ENCODE data around the gene DIPK1A. TPM values are rescaled to one million over a fixed set of nuclear protein-coding genes. Genes with fewer than 3 reads are reported as not detected.

The DIPK1A gene
- total RNA-seq, 1 experiment from 2014 or later: 1.0 TPM

DNA sequence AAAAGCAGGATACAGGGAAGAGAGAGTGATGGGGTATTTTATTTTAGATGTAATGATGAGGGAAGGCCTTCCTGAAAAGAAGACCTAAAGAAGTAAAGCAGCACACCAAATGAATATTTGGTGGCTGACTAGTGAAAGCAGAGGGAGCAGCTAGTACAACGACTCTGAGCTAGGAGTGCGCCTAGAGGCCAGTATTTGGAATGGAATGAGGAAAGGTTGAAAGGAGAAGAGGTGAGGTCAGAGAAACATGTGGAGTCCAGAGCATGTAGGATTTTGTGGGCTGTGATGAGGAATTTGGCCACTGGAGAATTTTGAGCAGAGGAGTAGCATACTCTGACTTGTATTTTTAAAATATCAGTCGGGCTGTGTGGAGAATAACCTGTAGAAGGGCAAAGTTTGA lies 141.2 kb downstream of the DIPK1A start:
- Histone ChIP-seq H3K4me1 (ENCODE audit: insufficient read depth, low read length) (peaks cover 18% of the 10 kb centered on the region), H3K9me3 (ENCODE audit: low read length) (no peaks in the 10 kb centered on the region), H3K9me2 (replicated peaks; ENCODE audit: low read length) (no peaks in the 10 kb centered on the region), H4K20me1 (ENCODE audit: low read length) (no peaks in the 10 kb centered on the region), H3F3A (ENCODE audit: low read length, unreplicated experiment) (no peaks in the 10 kb centered on the region), H3K79me2 (ENCODE audit: low read length) (no peaks in the 10 kb centered on the region), H2AFZ (ENCODE audit: low read length) (no peak overlapping the region), H3K36me3 (ENCODE audit: low read depth, low read length) (no peaks in the 10 kb centered on the region), H3K27me3 (ENCODE audit: low read length) (no peaks in the 10 kb centered on the region), H3K9ac (ENCODE audit: low read length) (no peak overlapping the region), H3K4me3 (ENCODE audit: low read length) (no peak overlapping the region), H3K4me2 (ENCODE audit: low read length) (no peak overlapping the region), H3K27ac (ENCODE audit: low read length) (no peak overlapping the region)
- POLR2A ChIA-PET (ENCODE audit: unreplicated experiment): no interaction called here
- intact Hi-C loops (cut with micrococcal nuclease): no loop called here
- no TSS peak for BruUV-seq (replicated peaks)
- ATAC-seq (peak; percentile 38; the same call in 1 of the 2 replicates), DNase-seq (no peak)
- CTCF ChIA-PET: no interaction called here
- no peak for TF ChIP-seq EZH2 (IDR thresholded peaks at IDR 0.05; ENCODE audit: low read length, unreplicated experiment)
- TF ChIP-seq, protein P1, sequence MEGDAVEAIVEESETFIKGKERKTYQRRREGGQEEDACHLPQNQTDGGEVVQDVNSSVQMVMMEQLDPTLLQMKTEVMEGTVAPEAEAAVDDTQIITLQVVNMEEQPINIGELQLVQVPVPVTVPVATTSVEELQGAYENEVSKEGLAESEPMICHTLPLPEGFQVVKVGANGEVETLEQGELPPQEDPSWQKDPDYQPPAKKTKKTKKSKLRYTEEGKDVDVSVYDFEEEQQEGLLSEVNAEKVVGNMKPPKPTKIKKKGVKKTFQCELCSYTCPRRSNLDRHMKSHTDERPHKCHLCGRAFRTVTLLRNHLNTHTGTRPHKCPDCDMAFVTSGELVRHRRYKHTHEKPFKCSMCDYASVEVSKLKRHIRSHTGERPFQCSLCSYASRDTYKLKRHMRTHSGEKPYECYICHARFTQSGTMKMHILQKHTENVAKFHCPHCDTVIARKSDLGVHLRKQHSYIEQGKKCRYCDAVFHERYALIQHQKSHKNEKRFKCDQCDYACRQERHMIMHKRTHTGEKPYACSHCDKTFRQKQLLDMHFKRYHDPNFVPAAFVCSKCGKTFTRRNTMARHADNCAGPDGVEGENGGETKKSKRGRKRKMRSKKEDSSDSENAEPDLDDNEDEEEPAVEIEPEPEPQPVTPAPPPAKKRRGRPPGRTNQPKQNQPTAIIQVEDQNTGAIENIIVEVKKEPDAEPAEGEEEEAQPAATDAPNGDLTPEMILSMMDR (conservative IDR thresholded peaks at IDR 0.05; ENCODE audit: low read depth, low read length): no peak
- TF ChIP-seq EZH2phosphoT487 (IDR thresholded peaks at IDR 0.05; ENCODE audit: borderline replicate concordance, low read length): no peak

- Histone ChIP-seq H4K20me1 (ENCODE audit: low read length) (no peaks in the 10 kb centered on the region), H3K36me3 (ENCODE audit: low read depth, low read length) (no peaks in the 10 kb centered on the region), H3K9me2 (replicated peaks; ENCODE audit: low read length) (no peaks in the 10 kb centered on the region), H3K79me2 (ENCODE audit: low read length) (no peaks in the 10 kb centered on the region), H3K9ac (ENCODE audit: low read length) (no peak overlapping the region), H3K4me1 (ENCODE audit: insufficient read depth, low read length) (peaks cover 18% of the 10 kb centered on the region), H3K4me3 (ENCODE audit: low read length) (no peak overlapping the region), H3K4me2 (ENCODE audit: low read length) (no peak overlapping the region), H2AFZ (ENCODE audit: low read length) (no peak overlapping the region), H3K27ac (ENCODE audit: low read length) (no peak overlapping the region), H3F3A (ENCODE audit: low read length, unreplicated experiment) (no peaks in the 10 kb centered on the region), H3K27me3 (ENCODE audit: low read length) (no peaks in the 10 kb centered on the region), H3K9me3 (ENCODE audit: low read length) (no peaks in the 10 kb centered on the region)
- intact Hi-C loops (cut with micrococcal nuclease): loop anchor here (1.0 kb wide), 1 partner anchor 69 kb away; no protein-coding TSS in a partner anchor
- TF ChIP-seq, protein P1 (conservative IDR thresholded peaks at IDR 0.05; ENCODE audit: low read depth, low read length): peak; percentile 75
- no peak for TF ChIP-seq EZH2 (IDR thresholded peaks at IDR 0.05; ENCODE audit: low read length, unreplicated experiment)
- no TSS peak for BruUV-seq (replicated peaks)
- CTCF ChIA-PET: interaction anchor here (1.2 to 1.4 kb wide), 2 partner anchors 69 to 508 kb away, joined by 3 to 21 read pairs; no protein-coding TSS in a partner anchor
- POLR2A ChIA-PET (ENCODE audit: unreplicated experiment): no interaction called here
- peak; percentile 59 for DNase-seq
- ATAC-seq: no peak
Measured at GRCh38 chr1:92817986-92818764, 143.1 kb downstream of the DIPK1A start.

DNA sequence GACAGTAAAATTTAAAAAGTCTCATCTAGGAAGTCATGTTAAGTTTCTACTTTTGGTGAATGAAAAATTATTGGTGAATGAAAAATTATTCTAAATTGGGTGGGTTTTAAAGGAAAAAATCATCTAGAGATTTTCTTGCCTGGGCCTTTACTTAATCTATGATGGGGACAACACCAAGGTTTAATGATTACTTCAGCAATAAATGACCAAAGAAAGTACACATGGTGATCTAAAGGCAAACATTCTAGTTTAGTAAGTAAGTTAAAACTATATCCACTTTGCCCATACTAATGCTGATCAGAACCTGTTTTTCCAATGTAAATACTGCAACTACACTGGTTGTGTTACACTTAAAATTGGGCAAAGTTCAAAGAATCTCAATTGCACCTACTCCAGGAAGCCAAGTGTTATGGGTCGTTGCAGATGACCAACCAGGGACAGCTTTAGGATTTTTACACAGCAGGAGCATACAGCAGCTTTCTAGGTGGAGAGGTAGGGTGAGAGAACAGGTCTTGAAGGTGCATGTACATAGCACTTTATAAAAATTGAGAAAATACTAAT lies 144.0 kb downstream of the DIPK1A start:
- Histone ChIP-seq H3K4me1 (ENCODE audit: insufficient read depth, low read length) (peaks cover 18% of the 10 kb centered on the region), H3K9me2 (replicated peaks; ENCODE audit: low read length) (no peaks in the 10 kb centered on the region), H3K9ac (ENCODE audit: low read length) (no peak overlapping the region), H3F3A (ENCODE audit: low read length, unreplicated experiment) (no peaks in the 10 kb centered on the region), H2AFZ (ENCODE audit: low read length) (no peak overlapping the region), H3K79me2 (ENCODE audit: low read length) (no peaks in the 10 kb centered on the region), H3K4me3 (ENCODE audit: low read length) (no peak overlapping the region), H3K4me2 (ENCODE audit: low read length) (peak overlapping the region; percentile 46), H4K20me1 (ENCODE audit: low read length) (no peaks in the 10 kb centered on the region), H3K27me3 (ENCODE audit: low read length) (no peaks in the 10 kb centered on the region), H3K27ac (ENCODE audit: low read length) (0 out of 2 replicates have a peak overlapping the region, but pooled peaks have one; percentile 8), H3K9me3 (ENCODE audit: low read length) (no peaks in the 10 kb centered on the region), H3K36me3 (ENCODE audit: low read depth, low read length) (no peaks in the 10 kb centered on the region)
- TF ChIP-seq, protein P1 (conservative IDR thresholded peaks at IDR 0.05; ENCODE audit: low read depth, low read length): no peak
- TF ChIP-seq EZH2phosphoT487 (IDR thresholded peaks at IDR 0.05; ENCODE audit: borderline replicate concordance, low read length) (no peak), EZH2 (IDR thresholded peaks at IDR 0.05; ENCODE audit: low read length, unreplicated experiment) (no peak)
- intact Hi-C loops (cut with micrococcal nuclease): no loop called here
- POLR2A ChIA-PET (ENCODE audit: unreplicated experiment): no interaction called here
- peak; percentile 67 for DNase-seq
- ATAC-seq: peak; percentile 56
- no TSS peak for BruUV-seq (replicated peaks)
- CTCF ChIA-PET: interaction anchor here (1.0 kb wide), 1 partner anchor 68 kb away, joined by 3 read pairs; no protein-coding TSS in a partner anchor
